H9 (cell line): ENCODE measurements around the gene NR5A1. TPM values are rescaled to one million over a fixed set of nuclear protein-coding genes. Genes with fewer than 3 reads are reported as not detected.

Source experiments
- DNase-seq: peaks from one replicate; pipeline ENCODE4 v3.0.0-alpha.2; 2017
- H2AFZ ChIP-seq: one replicate; pipeline ENCODE4 v1.6.1; 2013; ENCODE audit warnings: mild to moderate bottlenecking, low read length, control low read depth, moderate library complexity
- H2AK5ac ChIP-seq: 2 replicates; pipeline ENCODE4 v1.6.1; 2013; ENCODE audit warnings: low read length, control low read depth, mixed read lengths; ENCODE audit not compliant: insufficient read length
- H2BK120ac ChIP-seq: one replicate; pipeline ENCODE4 v1.6.1; 2013; ENCODE audit warnings: low read depth, mild to moderate bottlenecking, low read length, control low read depth, inconsistent platforms; ENCODE audit not compliant: poor library complexity, severe bottlenecking
- H2BK12ac ChIP-seq: 2 replicates; pipeline ENCODE4 v1.6.1; 2013; ENCODE audit warnings: low read length, control low read depth, mixed read lengths, low read depth; ENCODE audit not compliant: insufficient read length
- H2BK15ac ChIP-seq: 2 replicates; pipeline ENCODE4 v1.6.1; 2013; ENCODE audit warnings: low read depth, low read length, control low read depth
- H2BK20ac ChIP-seq: one replicate; pipeline ENCODE4 v1.6.1; 2013; ENCODE audit warnings: low read depth, mild to moderate bottlenecking, low read length, control low read depth, inconsistent platforms; ENCODE audit not compliant: poor library complexity, severe bottlenecking
- H2BK5ac ChIP-seq: 2 replicates; pipeline ENCODE4 v1.6.1; 2013; ENCODE audit warnings: low read length, control low read depth, mixed read lengths; ENCODE audit not compliant: insufficient read length
- H3K14ac ChIP-seq: 2 replicates; pipeline ENCODE4 v1.6.1; 2013; ENCODE audit warnings: low read length, control low read depth; ENCODE audit not compliant: insufficient read depth
- H3K18ac ChIP-seq: 2 replicates; pipeline ENCODE4 v1.6.1; 2013; ENCODE audit warnings: low read depth, mild to moderate bottlenecking, mixed read lengths, low read length, control low read depth; ENCODE audit not compliant: insufficient read length
- H3K23ac ChIP-seq: 2 replicates; pipeline ENCODE4 v1.6.1; 2013; ENCODE audit warnings: low read length, control low read depth, mixed read lengths, low read depth; ENCODE audit not compliant: insufficient read length
- H3K23me2 ChIP-seq: 2 replicates; pipeline ENCODE4 v1.6.1; 2013; ENCODE audit warnings: low read depth, mild to moderate bottlenecking, mixed read lengths, low read length, control low read depth; ENCODE audit not compliant: insufficient read length, poor library complexity, severe bottlenecking
- H3K27ac ChIP-seq: 2 replicates; pipeline ENCODE4 v1.5.1; 2013; ENCODE audit warnings: low read length, control low read depth, mixed read lengths, low read depth; ENCODE audit not compliant: insufficient read length
- H3K27me3 ChIP-seq: 2 replicates; pipeline ENCODE4 v1.6.1; 2013; ENCODE audit warnings: low read length, control low read depth, inconsistent platforms; ENCODE audit not compliant: insufficient read depth
- H3K4ac ChIP-seq: 2 replicates; pipeline ENCODE4 v1.6.1; 2013; ENCODE audit warnings: low read depth, mild to moderate bottlenecking, control low read depth, inconsistent platforms, low read length, moderate library complexity
- H3K4me1 ChIP-seq: 2 replicates; pipeline ENCODE4 v1.6.1; 2013; ENCODE audit warnings: low read length, control low read depth, inconsistent platforms; ENCODE audit not compliant: insufficient read depth
- H3K4me2 ChIP-seq: 2 replicates; pipeline ENCODE4 v1.6.1; 2013; ENCODE audit warnings: low read length, control low read depth, mixed read lengths; ENCODE audit not compliant: insufficient read length, insufficient read depth
- H3K56ac ChIP-seq: 2 replicates; pipeline ENCODE4 v1.6.1; 2013; ENCODE audit warnings: low read depth, mild to moderate bottlenecking, mixed read lengths, low read length, control low read depth; ENCODE audit not compliant: insufficient read length
- H3K79me1 ChIP-seq: 2 replicates; pipeline ENCODE4 v1.6.1; 2013; ENCODE audit warnings: low read depth, mild to moderate bottlenecking, moderate library complexity, low read length, control low read depth, inconsistent platforms; ENCODE audit not compliant: insufficient read depth, poor library complexity, severe bottlenecking
- H3K79me2 ChIP-seq: 2 replicates; pipeline ENCODE4 v1.6.1; 2013; ENCODE audit warnings: low read length, control low read depth, inconsistent platforms; ENCODE audit not compliant: insufficient read depth
- H3K9ac ChIP-seq: 2 replicates; pipeline ENCODE4 v1.6.1; 2013; ENCODE audit warnings: low read length, control low read depth, mixed read lengths; ENCODE audit not compliant: insufficient read length; ENCODE audit errors: extremely low read depth
- H3K9me3 ChIP-seq: one replicate; pipeline ENCODE4 v1.6.1; 2013; ENCODE audit warnings: low read depth, low read length, inconsistent platforms; ENCODE audit not compliant: control insufficient read depth
- H3T11ph ChIP-seq: one replicate; pipeline ENCODE4 v1.6.1; 2013; ENCODE audit warnings: mild to moderate bottlenecking, low read length, control low read depth, inconsistent platforms
- H4K20me1 ChIP-seq: one replicate; pipeline ENCODE4 v1.6.1; 2013; ENCODE audit not compliant: control insufficient read depth, insufficient read length, insufficient read depth
- H4K5ac ChIP-seq: 2 replicates; pipeline ENCODE4 v1.6.1; 2013; ENCODE audit warnings: low read depth, mild to moderate bottlenecking, mixed read lengths, low read length, control low read depth; ENCODE audit not compliant: insufficient read length
- H4K8ac ChIP-seq: replicated peaks from 2 replicates; pipeline ENCODE4 v1.6.1; 2013; ENCODE audit warnings: low read length, control low read depth, mixed read lengths, low read depth; ENCODE audit not compliant: insufficient read length
- H4K91ac ChIP-seq: 2 replicates; pipeline ENCODE4 v1.6.1; 2013; ENCODE audit warnings: low read depth, mild to moderate bottlenecking, moderate library complexity, mixed read lengths, low read length, control low read depth; ENCODE audit not compliant: insufficient read length
- H3K27ac Mint-ChIP-seq, 3 experiments: 2 replicates in 2 of 3; 3 replicates in 1 of 3; pipeline ENCODE4 v1.8.0; 2020 to 2021; ENCODE audit warnings: mixed read lengths in 3 of 3, mild to moderate bottlenecking in 1 of 3, moderate library complexity in 1 of 3
- H3K27me3 Mint-ChIP-seq: 2 replicates; pipeline ENCODE4 v1.8.0; 2021; ENCODE audit warnings: low read depth, mild to moderate bottlenecking, moderate library complexity, mixed read lengths
- H3K36me3 Mint-ChIP-seq, 3 experiments: 2 replicates in 2 of 3; 3 replicates in 1 of 3; pipeline ENCODE4 v1.8.0; 2020 to 2021; ENCODE audit warnings: low read depth in 3 of 3, mixed read lengths in 3 of 3; ENCODE audit not compliant: insufficient read depth in 1 of 3
- H3K4me1 Mint-ChIP-seq, 2 experiments: 2 replicates each; pipeline ENCODE4 v1.8.0; 2020; ENCODE audit warnings: mixed read lengths in 2 of 2
- H3K4me3 Mint-ChIP-seq, 2 experiments: 2 replicates in 1 of 2; 3 replicates in 1 of 2; pipeline ENCODE4 v1.8.0; 2020 to 2021; ENCODE audit warnings: mild to moderate bottlenecking in 2 of 2, mixed read lengths in 2 of 2, moderate library complexity in 1 of 2
- H3K9me3 Mint-ChIP-seq, 2 experiments: 2 replicates in 1 of 2; 3 replicates in 1 of 2; pipeline ENCODE4 v1.8.0; 2020; ENCODE audit warnings: mild to moderate bottlenecking in 2 of 2, mixed read lengths in 2 of 2, moderate library complexity in 1 of 2
- WGBS: extraction: QIAGEN DNeasy Blood & Tissue Kit; methylation state at CpG from one replicate; pipeline ENCODE4 v1.1.7; 2013; ENCODE audit warnings: missing lambda C conversion rate, low lambda C conversion rate, mixed read lengths; ENCODE audit not compliant: insufficient read length; ENCODE audit errors: extremely low coverage; 5-methylcytosine and 5-hydroxymethylcytosine counted together
- total RNA-seq: library from RNA; stranded (reverse); gene quantifications from 2 replicates; pipeline ENCODE4 v1.2.1, GENCODE V29; 2021
- TF ChIP-seq, protein P1 (sequence below): fragments of 200-600 bp; sonication (generic); conservative IDR thresholded peaks from 3 replicates; pipeline ENCODE4 v1.8.0; 2021; ENCODE audit warnings: antibody characterized with exemption, mild to moderate bottlenecking

Gene NR5A1
- total RNA-seq, 1 experiment from 2014 or later, result 0.37 TPM

DNA sequence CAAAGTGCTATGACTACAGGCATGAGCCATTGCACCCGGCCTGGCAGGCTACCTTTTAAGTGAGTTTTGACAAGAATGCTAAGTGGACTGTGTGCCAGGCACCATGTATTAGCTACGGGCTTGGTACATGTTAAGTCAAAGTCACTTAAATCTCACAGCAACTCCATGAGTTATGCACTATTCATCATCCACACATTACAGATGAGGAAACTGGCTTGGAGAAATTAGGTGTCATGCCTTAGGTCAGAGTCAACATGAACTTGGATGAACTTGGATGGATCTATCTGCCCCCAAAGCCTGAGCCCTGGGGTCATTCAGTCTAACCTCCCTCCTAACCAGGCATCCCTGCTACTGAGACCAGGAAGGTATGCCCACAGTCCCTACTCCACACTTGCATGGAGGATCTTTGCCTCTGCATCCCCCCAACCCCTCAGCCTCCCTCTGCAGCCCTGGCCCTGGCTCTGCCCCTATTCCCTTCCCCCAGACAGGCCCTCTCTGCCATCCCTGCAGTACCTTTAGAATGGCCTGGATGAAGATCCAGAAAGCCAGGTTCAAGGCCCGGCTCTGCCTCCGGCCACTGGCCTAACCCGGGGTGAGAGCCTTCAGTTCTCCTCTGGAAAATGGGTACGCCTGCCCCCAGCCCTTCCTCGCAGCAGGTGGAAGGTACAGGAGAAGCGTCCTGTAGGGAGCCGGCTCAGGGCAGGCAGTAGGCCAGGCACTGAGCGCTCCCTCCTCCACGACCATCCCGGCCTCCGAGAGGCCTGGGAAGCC, 57.6 kb downstream of the NR5A1 start:
- no peak overlapping the region for H4K91ac ChIP-seq
- TF ChIP-seq, protein P1, sequence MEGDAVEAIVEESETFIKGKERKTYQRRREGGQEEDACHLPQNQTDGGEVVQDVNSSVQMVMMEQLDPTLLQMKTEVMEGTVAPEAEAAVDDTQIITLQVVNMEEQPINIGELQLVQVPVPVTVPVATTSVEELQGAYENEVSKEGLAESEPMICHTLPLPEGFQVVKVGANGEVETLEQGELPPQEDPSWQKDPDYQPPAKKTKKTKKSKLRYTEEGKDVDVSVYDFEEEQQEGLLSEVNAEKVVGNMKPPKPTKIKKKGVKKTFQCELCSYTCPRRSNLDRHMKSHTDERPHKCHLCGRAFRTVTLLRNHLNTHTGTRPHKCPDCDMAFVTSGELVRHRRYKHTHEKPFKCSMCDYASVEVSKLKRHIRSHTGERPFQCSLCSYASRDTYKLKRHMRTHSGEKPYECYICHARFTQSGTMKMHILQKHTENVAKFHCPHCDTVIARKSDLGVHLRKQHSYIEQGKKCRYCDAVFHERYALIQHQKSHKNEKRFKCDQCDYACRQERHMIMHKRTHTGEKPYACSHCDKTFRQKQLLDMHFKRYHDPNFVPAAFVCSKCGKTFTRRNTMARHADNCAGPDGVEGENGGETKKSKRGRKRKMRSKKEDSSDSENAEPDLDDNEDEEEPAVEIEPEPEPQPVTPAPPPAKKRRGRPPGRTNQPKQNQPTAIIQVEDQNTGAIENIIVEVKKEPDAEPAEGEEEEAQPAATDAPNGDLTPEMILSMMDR, result no peak

More for the DNA sequence above, 57.6 kb downstream of the NR5A1 start:
- no peak overlapping the region for H4K8ac ChIP-seq
- no peak overlapping the region for H3K4ac ChIP-seq
- H2BK5ac ChIP-seq, result no peak overlapping the region
- H3K27ac ChIP-seq, result no peak overlapping the region
- Mint-ChIP-seq H3K27me3 (peaks cover 33% of the 10 kb centered on the region), H3K4me3 (peak overlapping the region in 1 of 2 experiments; percentile 25; a peak in 1 of 5 replicates), H3K27ac (peak overlapping the region in 1 of 3 experiments; percentile 23; a peak in 1 of 7 replicates), H3K9me3 (no peaks in the 10 kb centered on the region; a peak in 1 of 5 replicates), H3K4me1 (peaks cover 13 to 22% of the 10 kb centered on the region in 2 experiments), H3K36me3 (no peaks in the 10 kb centered on the region)
- no peak overlapping the region for H2BK15ac ChIP-seq
- DNase-seq, result no peak
- no CpG with 5 or more reads among the region's 13 CpGs for WGBS
- H3K79me2 ChIP-seq, result no peaks in the 10 kb centered on the region
- H3K18ac ChIP-seq, result no peak overlapping the region
- H3K4me1 ChIP-seq, result no peaks in the 10 kb centered on the region; the same call in 1 of the 2 replicates
- H2AK5ac ChIP-seq, result no peak overlapping the region
- H3K23ac ChIP-seq, result no peak overlapping the region
- H3K23me2 ChIP-seq, result peaks cover 5% of the 10 kb centered on the region
- H3K4me2 ChIP-seq, result no peak overlapping the region
- H2BK20ac ChIP-seq, result no peak overlapping the region
- H3K56ac ChIP-seq, result no peak overlapping the region
- H3K9ac ChIP-seq, result no peak overlapping the region
- no peaks in the 10 kb centered on the region for H4K20me1 ChIP-seq
- H3K27me3 ChIP-seq, result peaks cover 12% of the 10 kb centered on the region
- no peak overlapping the region for H3T11ph ChIP-seq
- no peaks in the 10 kb centered on the region for H3K79me1 ChIP-seq
- H2BK12ac ChIP-seq, result no peak overlapping the region
- no peaks in the 10 kb centered on the region for H3K9me3 ChIP-seq
- no peak overlapping the region for H4K5ac ChIP-seq
- no peak overlapping the region for H3K14ac ChIP-seq
- no peak overlapping the region for H2AFZ ChIP-seq
- H2BK120ac ChIP-seq, result no peak overlapping the region
